ENCODE measurements around the gene OGG1. TPM values are rescaled to one million over a fixed set of nuclear protein-coding genes. Genes with fewer than 3 reads are reported as not detected.

OGG1 gene
- 15.7 to 20.8 TPM (median 18.4 TPM) in 5 replicates for total RNA-seq (2022; extraction: Qiagen RNA extraction)

DNA sequence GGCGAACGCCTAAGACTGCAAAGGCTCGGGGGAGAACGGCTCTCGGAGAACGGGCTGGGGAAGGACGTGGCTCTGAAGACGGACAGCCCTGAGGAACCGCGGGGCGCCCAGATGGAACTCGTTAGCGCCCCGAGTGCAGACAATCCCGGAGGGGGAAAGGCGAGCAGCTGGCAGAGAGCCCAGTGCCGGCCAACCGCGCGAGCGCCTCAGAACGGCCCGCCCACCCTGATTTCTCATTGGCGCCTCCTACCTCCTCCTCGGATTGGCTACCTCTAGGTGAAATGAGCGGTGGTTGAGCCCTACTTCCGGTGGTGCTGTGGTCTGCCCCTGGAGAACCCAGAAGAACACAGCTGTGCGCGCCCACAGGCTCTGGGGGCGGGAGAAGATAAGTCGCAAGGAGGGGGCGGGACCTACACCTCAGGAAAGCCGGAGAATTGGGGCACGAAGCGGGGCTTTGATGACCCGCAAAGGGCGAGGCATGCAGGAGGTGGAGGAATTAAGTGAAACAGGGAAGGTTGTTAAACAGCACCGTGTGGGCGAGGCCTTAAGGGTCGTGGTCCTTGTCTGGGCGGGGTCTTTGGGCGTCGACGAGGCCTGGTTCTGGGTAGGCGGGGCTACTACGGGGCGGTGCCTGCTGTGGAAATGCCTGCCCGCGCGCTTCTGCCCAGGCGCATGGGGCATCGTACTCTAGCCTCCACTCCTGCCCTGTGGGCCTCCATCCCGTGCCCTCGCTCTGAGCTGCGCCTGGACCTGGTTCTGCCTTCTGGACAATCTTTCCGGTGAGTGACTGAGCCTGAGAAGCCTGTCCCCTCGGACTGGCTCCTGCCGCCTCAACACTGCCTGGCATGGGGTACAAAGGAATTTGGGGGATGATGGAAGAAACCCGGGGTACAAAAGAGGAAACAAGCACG, at the start of gene OGG1:
TSS of gene OGG1 (plus strand) at position 308 of the 911 bp plus-strand sequence. CDS start at position 643, 335 bp downstream.

DNA sequence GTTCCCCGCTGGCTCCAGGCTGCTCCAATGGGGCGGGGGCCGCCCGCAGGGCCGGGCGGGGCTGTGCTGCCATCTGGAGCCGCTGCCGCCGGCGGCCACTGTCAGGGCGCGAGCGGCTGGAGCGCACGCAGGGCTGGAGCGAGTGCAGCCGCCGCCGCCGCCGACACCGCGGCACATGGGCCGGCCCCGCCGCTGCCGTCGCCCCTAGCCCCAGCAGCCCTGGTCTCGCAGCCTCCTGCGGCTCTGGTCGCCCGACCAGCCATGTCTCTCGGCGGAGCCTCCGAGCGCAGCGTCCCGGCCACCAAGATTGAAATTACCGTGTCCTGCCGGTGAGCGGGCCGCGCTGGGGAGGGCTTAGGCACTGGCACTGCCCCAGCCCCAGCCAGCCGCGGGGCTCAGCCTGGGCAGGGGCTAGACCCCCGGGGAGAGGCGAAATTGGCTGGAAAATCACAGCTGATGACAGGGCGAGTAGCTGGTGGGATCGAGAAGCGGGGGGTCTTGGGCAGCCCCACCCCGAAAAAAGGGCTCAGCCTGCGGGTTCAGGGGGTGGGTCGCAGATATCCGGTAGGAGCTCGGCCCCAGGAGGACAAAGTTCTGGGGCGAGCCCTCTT, 45.9 kb upstream of the OGG1 start, which contains the start of gene CPNE9:
TSS of gene CPNE9 (plus strand) at position 98 of the 611 bp plus-strand sequence. CDS start at position 262, 164 bp downstream.

DNA sequence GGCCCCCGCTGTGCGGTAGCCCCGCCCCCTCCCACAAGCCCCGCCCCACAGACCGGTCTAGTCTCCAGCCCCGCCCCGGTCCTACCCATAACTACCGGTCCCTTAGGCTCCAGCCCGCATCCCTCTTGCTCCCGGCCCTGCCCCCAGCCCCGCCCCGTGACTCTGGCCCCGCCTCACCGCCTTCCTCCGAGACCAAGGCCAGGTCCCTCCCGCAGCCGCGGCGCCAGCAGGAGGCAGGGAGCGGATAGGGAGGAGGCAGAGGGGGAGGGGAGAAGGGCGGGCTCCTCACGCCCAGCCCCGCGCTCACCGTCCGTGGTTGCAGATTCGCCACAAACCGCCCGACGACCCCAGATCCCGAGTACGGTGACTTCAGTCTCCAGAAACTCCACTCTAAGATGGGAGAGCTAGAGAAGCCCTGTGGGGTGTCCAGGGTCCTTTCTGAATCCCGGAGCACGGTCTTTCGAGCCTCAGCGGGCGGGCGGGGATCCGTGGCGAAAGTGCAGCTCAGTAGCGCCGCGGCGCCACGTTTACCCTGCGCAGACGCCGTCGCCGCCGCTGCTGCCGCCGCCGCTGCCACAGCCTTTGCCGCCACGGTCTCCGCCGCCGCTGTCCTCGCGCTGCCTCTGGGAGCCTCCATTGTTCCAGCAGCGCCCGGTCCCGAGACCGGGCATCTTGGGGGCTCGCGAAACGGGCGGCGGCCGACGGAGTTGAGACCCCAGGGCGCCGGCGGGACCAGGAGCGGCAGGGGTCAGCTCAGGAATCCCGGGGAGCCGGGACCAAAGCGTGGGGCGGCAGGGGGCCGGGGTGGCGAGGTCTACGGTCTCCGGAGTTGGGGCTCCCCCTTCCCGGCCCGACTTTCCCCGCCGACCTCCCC, 18.3 kb upstream of the OGG1 start, which contains the start of gene BRPF1:
TSS of gene BRPF1 (plus strand) at position 530 of the 874 bp plus-strand sequence. CDS start 2,406 bp downstream, outside the sequence.

DNA sequence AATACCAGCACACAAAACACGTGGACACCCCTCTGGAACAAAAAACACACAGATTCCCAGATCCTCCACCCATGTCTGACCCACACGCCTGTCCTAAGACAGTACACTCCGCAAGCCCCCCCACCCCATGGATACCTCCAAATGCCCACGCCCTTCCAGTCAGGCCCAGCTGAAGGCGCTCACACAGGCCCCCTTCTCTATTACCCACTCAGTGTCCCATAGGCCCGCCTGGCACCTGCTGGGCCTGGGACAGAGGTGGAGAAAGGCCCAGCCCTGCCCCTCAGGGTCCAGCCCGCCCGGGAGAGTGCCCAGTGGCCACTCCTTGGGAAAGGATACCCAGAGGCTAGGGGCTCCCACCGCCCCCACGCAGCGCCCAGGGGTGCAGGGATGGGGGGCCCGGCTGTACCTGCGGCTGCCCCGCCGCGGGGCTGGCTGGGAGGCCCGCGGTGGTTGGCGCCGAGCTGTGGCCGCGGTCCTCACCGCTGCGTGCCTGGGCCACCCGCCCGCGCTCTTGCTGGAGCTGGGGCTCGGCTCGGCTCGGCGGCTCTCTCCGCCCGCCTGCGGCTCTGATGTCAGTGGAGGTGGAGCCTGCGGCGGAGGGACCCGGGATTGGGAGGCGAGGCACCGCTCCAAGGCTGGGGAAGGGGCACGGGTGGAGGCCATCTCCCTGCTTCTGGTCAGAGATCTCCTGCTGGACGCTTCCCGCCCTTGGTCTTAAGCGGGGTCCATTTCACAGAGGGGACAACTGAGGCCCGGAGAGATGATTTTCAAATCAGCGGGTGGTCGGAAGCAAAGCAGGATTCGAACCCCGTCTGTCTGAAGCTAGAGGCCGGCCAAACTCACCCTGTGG, 19.9 kb downstream of the OGG1 start, which contains the start of gene CAMK1:
TSS of gene CAMK1 (minus strand) at position 522 of the 850 bp plus-strand sequence. CDS start 2,198 bp downstream, outside the sequence.

DNA sequence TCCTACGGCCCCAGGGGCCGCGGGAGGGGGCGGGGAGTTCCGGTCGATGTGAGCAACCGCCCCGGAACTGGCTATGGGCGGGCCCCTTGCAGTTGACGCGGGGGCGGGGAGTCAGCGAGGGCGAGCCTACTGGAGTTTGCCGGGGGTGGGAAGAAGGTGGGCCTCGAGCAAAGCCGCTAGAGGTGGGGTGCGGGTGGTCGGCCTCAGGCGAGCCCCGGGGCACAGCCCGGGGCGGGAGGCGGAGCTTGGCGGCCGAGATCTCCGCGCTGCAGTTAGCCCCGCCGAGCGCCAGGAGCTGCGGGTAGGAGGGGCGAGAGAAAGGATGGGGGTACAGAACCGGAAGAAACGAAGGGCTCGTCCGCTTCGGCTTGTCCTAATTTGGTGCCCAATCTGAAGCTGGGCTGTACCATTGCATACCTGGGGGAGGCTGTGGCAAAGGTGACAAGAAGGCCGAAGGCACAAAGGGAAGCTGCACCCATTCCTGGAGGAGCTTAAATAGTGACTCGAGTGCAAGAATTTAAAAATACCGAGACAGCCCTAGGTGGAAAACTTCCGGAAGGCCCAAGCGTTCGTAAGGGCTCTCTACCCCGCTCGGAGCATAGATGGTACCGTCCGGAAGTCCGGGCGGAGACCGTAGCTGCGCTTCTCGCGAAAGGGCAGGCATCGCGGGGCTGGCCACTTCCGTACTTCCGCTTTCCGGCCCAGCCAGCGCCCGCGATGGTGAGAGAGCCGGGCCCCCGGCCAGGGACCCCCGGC, 42.8 kb downstream of the OGG1 start, which contains the start of the genes ARPC4 and TADA3:
TSS of gene ARPC4 (plus strand) at position 678 of the 756 bp plus-strand sequence. CDS start at position 718, 40 bp downstream.
TSS of gene TADA3 (minus strand) at position 69 of the 756 bp plus-strand sequence. CDS start 1,007 bp downstream, outside the sequence.

Other genes with a start within 250 kb of the OGG1 start
- 0.06 to 0.18 TPM (median 0.12 TPM) in 5 replicates for gene LHFPL4, start 196.1 kb upstream of the OGG1 start, total RNA-seq (2022; extraction: Qiagen RNA extraction)
- gene MTMR14, start 100.4 kb upstream of the OGG1 start, total RNA-seq (2022; extraction: Qiagen RNA extraction), result 27.7 to 30.5 TPM (median 29.9 TPM) in 5 replicates
- 0.09 to 0.24 TPM (median 0.14 TPM) in 5 replicates for gene CPNE9, start 46.1 kb upstream of the OGG1 start, total RNA-seq (2022; extraction: Qiagen RNA extraction)
- 15.5 to 20.8 TPM (median 18.6 TPM) in 5 replicates for gene BRPF1, start 18.2 kb upstream of the OGG1 start, total RNA-seq (2022; extraction: Qiagen RNA extraction)
- gene CAMK1, start 20.0 kb downstream of the OGG1 start, total RNA-seq (2022; extraction: Qiagen RNA extraction), result 13.5 to 17.3 TPM (median 16.4 TPM) in 5 replicates
- 51.7 to 59.4 TPM (median 58.8 TPM) in 5 replicates for gene TADA3, start 42.5 kb downstream of the OGG1 start, total RNA-seq (2022; extraction: Qiagen RNA extraction)
- 141 to 238 TPM (median 145 TPM) in 5 replicates for gene ARPC4, start 43.1 kb downstream of the OGG1 start, total RNA-seq (2022; extraction: Qiagen RNA extraction)
- gene TTLL3, start 60.3 kb downstream of the OGG1 start, total RNA-seq (2022; extraction: Qiagen RNA extraction), result 6.0 to 8.7 TPM (median 8.3 TPM) in 5 replicates
- 38.9 to 54.0 TPM (median 49.6 TPM) in 5 replicates for gene RPUSD3, start 94.1 kb downstream of the OGG1 start, total RNA-seq (2022; extraction: Qiagen RNA extraction)
- gene CIDEC, start 130.3 kb downstream of the OGG1 start, total RNA-seq (2022; extraction: Qiagen RNA extraction), result 7.1 to 13.3 TPM (median 10.2 TPM) in 5 replicates
- gene JAGN1, start 140.7 kb downstream of the OGG1 start, total RNA-seq (2022; extraction: Qiagen RNA extraction), result 58.8 to 79.6 TPM (median 72.0 TPM) in 5 replicates
- gene IL17RE, start 152.9 kb downstream of the OGG1 start, total RNA-seq (2022; extraction: Qiagen RNA extraction), result 1.1 to 1.3 TPM (median 1.1 TPM) in 5 replicates
- gene IL17RC, start 167.1 kb downstream of the OGG1 start, total RNA-seq (2022; extraction: Qiagen RNA extraction), result 15.9 to 18.8 TPM (median 17.4 TPM) in 5 replicates
- gene CRELD1, start 183.9 kb downstream of the OGG1 start, total RNA-seq (2022; extraction: Qiagen RNA extraction), result 8.8 to 12.9 TPM (median 12.2 TPM) in 5 replicates
- 0.87 to 2.0 TPM (median 1.7 TPM) in 5 replicates for gene PRRT3, start 202.5 kb downstream of the OGG1 start, total RNA-seq (2022; extraction: Qiagen RNA extraction)
- gene EMC3, start 236.9 kb downstream of the OGG1 start, total RNA-seq (2022; extraction: Qiagen RNA extraction), result 118 to 137 TPM (median 119 TPM) in 5 replicates

All from A549 treated with CORT108297 at 1 μM for 4 hours (cell line).